Stimulated activated CD4-positive, alpha-beta T cell treated with anti-CD3 and anti-CD28 coated beads, Interleukin-2, amount 100 ng/mL, for 48 hours (primary cell): ENCODE results near the gene TACC2.

Experiments used
- DNase-seq, 2 donors: peaks; one replicate each; pipeline ENCODE4 v3.0.0-alpha.2; 2020

TACC2 gene

DNA sequence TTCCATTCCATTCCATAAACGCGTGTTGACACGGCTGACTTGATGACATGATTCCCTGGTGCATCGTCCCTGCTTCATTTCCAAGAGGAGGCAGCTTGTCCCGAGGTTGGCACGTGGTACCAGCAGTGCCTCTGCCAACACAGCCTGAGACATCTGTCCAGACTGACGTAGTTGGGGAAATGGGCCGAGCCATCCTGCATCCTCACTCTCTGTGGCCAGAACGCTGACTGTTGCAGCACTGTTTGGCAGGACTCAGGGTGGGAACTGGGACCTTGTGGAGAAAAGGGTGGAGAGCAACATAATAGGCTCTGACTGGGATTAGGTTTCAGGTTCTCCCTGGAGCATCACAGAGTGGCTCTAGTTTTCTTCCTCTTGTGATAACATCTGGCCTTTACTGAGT, 163.6 kb downstream of the TACC2 start:
- DNase-seq, result no peak

GRCh38 chr10:122154031-122154544, 165.1 kb downstream of the TACC2 start:
- no peak for DNase-seq

- DNase-seq, result no peak
Measured at GRCh38 chr10:122154545-122155366, 165.8 kb downstream of the TACC2 start.

- DNase-seq, result no peak
Measured at GRCh38 chr10:122157451-122157850, 168.5 kb downstream of the TACC2 start.

- no peak for DNase-seq
Measured at GRCh38 chr10:122158362-122158761, 169.4 kb downstream of the TACC2 start.

- DNase-seq, result no peak
Measured at GRCh38 chr10:122159141-122159970, 170.4 kb downstream of the TACC2 start.

DNA sequence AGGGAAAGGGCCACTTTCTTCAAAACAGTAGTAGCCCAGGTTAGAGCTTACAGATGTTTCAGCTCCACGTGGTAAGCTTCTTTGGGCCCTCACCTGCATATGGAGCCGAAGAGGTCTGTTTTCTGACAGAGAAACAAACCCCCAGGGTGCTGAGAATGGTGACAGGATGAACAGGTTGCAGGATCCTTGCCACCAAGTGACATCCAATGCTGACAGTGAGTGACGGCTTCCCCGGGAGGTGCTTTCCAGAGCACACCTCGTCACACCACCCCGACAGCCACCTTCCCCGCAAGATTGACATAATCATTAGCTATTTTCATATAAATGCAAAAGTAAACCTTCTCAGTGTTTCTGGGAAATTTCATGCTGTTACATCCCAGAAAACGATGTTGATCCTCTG, 172.8 kb downstream of the TACC2 start:
- DNase-seq, result no peak

DNA sequence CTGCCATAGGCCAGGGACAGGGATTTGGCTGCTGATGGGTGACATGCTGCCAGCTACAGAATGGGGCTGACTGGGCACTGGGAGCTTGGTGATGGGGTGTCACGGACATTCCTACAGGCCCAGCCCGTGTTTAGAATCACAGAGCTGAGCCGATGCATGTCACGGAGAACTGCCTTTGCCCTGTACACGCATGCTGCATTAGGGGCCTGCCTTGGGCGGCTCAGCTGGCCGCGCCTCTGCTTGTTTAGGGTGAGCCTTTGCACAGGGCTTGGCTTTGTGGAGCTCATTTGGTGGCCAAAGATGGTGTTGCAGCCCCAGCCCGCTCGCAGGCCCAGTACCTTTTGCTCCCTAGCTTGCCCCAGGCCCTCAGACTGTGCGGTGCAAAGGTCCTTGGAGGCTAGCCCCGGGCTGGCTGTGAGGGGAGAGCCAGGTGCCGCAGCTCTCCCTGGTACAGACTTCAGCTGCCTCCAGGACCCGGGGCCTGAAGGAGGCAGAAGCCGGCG, 173.8 kb downstream of the TACC2 start:
- no peak for DNase-seq

GRCh38 chr10:122163174-122164022, 174.4 kb downstream of the TACC2 start:
- no peak for DNase-seq

DNA sequence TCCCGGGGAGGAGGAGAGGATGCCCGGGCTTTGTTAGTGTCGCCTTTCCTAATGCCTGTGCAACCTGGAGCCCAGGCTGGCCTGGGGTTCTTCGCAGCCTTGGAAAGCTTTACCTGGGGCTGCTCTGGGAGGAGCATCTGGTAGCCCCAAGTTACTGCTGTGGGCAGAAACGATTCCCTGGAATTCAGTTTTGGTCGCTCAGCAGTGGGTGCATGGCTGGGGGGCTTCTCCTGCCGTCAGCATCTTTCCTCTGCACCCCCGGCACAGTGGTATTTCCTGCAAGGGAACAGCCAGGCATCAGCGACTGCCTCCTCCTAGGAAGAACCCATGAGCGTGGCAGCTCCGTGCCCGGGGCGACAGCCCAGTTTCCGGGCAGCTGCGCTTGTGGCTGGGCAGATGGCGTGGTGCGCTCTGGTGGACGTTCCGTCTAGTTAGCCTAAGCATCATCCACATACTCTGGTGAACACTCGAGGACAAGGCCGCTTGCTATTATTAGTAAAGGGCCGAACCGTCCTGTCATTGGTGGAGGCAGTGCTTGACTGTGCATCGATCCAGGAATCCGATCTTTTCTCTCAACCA, 175.1 kb downstream of the TACC2 start:
- no peak for DNase-seq

GRCh38 chr10:122164815-122165483, 176.0 kb downstream of the TACC2 start:
- no peak for DNase-seq

GRCh38 chr10:122165484-122166276, 176.7 kb downstream of the TACC2 start:
- DNase-seq, result no peak

GRCh38 chr10:122168101-122168500, 179.1 kb downstream of the TACC2 start:
- no peak for DNase-seq

GRCh38 chr10:122168598-122169394, 179.8 kb downstream of the TACC2 start:
- DNase-seq, result no peak

DNA sequence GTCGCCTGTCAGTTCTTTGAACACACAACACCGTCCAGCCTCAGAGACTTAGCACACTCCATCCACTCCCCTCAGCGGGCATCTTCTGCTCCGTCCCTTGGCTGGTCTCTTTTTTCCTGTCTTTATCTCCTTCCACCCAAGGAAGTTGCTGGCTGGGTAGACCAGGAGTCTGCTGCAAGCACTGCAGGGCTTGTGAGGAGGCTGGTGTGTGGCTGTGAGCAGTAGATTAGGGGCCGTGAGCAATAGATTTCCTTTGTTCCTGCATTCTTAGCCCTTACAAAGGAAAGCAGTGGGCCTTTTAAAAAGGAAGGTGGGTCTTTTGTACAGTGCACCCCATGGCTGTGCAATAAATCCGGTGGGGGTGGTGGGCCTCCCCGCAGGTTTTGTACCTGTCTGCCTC, 181.8 kb downstream of the TACC2 start:
- DNase-seq, result no peak

GRCh38 chr10:122171302-122172075, 182.5 kb downstream of the TACC2 start:
- DNase-seq, result no peak

- DNase-seq, result no peak
Measured at GRCh38 chr10:122172361-122173008, 183.5 kb downstream of the TACC2 start.

- DNase-seq, result no peak
Measured at GRCh38 chr10:122173337-122173736, 184.4 kb downstream of the TACC2 start.
